Measurements from ENCODE around the gene MBD1.

The MBD1 gene

GRCh38 chr18:50287028-50287440 lies 5.7 kb upstream of the MBD1 start:
- ATAC-seq, result peak; percentile 7
- TF ChIP-seq BACH2 (CRISPR knock-in tag; IDR thresholded peaks at IDR 0.05; ENCODE audit: borderline replicate concordance) (no peak), ZFP3 (CRISPR knock-in tag; IDR thresholded peaks at IDR 0.05) (no peak), PPARA (CRISPR knock-in tag; IDR thresholded peaks at IDR 0.05; ENCODE audit: borderline replicate concordance) (no peak), ISL1 (CRISPR knock-in tag; IDR thresholded peaks at IDR 0.05) (no peak), PATZ1 (CRISPR knock-in tag; IDR thresholded peaks at IDR 0.05; ENCODE audit: borderline replicate concordance) (no peak), GLIS3 (CRISPR knock-in tag; IDR thresholded peaks at IDR 0.05) (no peak), CREB5 (CRISPR knock-in tag; IDR thresholded peaks at IDR 0.05; ENCODE audit: low read depth) (no peak), CSRNP3 (CRISPR knock-in tag; IDR thresholded peaks at IDR 0.05) (no peak), ZNF70 (CRISPR knock-in tag; IDR thresholded peaks at IDR 0.05) (no peak), ZNF565 (CRISPR knock-in tag; conservative IDR thresholded peaks at IDR 0.05; ENCODE audit: low read depth) (no peak), OSR1 (CRISPR knock-in tag; IDR thresholded peaks at IDR 0.05) (no peak), ZNF8 (CRISPR knock-in tag; IDR thresholded peaks at IDR 0.05) (no peak), TSHZ2 (CRISPR knock-in tag; IDR thresholded peaks at IDR 0.05) (no peak), ARNTL (CRISPR knock-in tag; IDR thresholded peaks at IDR 0.05; ENCODE audit: borderline replicate concordance, low read depth) (no peak), TOX (CRISPR knock-in tag; IDR thresholded peaks at IDR 0.05; ENCODE audit: borderline replicate concordance) (no peak), ZC3H10 (CRISPR knock-in tag; IDR thresholded peaks at IDR 0.05) (no peak), CSDC2 (CRISPR knock-in tag; IDR thresholded peaks at IDR 0.05) (no peak), ZFP30 (CRISPR knock-in tag; IDR thresholded peaks at IDR 0.05) (no peak), POU6F1 (CRISPR knock-in tag; IDR thresholded peaks at IDR 0.05; ENCODE audit: borderline replicate concordance, low read depth) (no peak)

- peak; percentile 40 for ATAC-seq
- TF ChIP-seq CREB5 (CRISPR knock-in tag; IDR thresholded peaks at IDR 0.05; ENCODE audit: low read depth), result no peak
- no peak for TF ChIP-seq PATZ1 (CRISPR knock-in tag; IDR thresholded peaks at IDR 0.05; ENCODE audit: borderline replicate concordance)
- TF ChIP-seq ZNF70 (CRISPR knock-in tag; IDR thresholded peaks at IDR 0.05), result no peak
- no peak for TF ChIP-seq BACH2 (CRISPR knock-in tag; IDR thresholded peaks at IDR 0.05; ENCODE audit: borderline replicate concordance)
- TF ChIP-seq ARNTL (CRISPR knock-in tag; IDR thresholded peaks at IDR 0.05; ENCODE audit: borderline replicate concordance, low read depth), result no peak
- TF ChIP-seq PPARA (CRISPR knock-in tag; IDR thresholded peaks at IDR 0.05; ENCODE audit: borderline replicate concordance), result no peak
- TF ChIP-seq ZFP3 (CRISPR knock-in tag; IDR thresholded peaks at IDR 0.05), result no peak
- no peak for TF ChIP-seq TSHZ2 (CRISPR knock-in tag; IDR thresholded peaks at IDR 0.05)
- no peak for TF ChIP-seq ZNF8 (CRISPR knock-in tag; IDR thresholded peaks at IDR 0.05)
- TF ChIP-seq ZNF565 (CRISPR knock-in tag; conservative IDR thresholded peaks at IDR 0.05; ENCODE audit: low read depth), result no peak
- TF ChIP-seq CSRNP3 (CRISPR knock-in tag; IDR thresholded peaks at IDR 0.05), result no peak
- no peak for TF ChIP-seq CSDC2 (CRISPR knock-in tag; IDR thresholded peaks at IDR 0.05)
- TF ChIP-seq TCF4 (CRISPR knock-in tag; IDR thresholded peaks at IDR 0.05; ENCODE audit: borderline replicate concordance), result no peak
Measured at GRCh38 chr18:50286391-50287027, 5.2 kb upstream of the MBD1 start.

Data from SK-N-SH treated with all-trans-retinoic acid at 6 μM for 48 hours (cell line).